GM18498 (cell line): ENCODE results near the gene CSTF2T.

Experiments used
- ATAC-seq: cut with Tn5 transposase; IDR thresholded peaks from one replicate; pipeline ENCODE4 v1.9.1; 2021; ENCODE audit warnings: mild to moderate bottlenecking, moderate library complexity; ENCODE audit not compliant: unreplicated experiment

Gene CSTF2T

GRCh38 chr10:51699475-51700227, at the start of gene CSTF2T:
TSS of gene CSTF2T (minus strand) at chr10:51699595. CDS start at chr10:51699549, 46 bp downstream.
- ATAC-seq = peak; percentile 94

GRCh38 chr10:51748959-51749358, 49.6 kb upstream of the CSTF2T start:
- no peak for ATAC-seq

GRCh38 chr10:51747216-51747615, 47.8 kb upstream of the CSTF2T start:
- no peak for ATAC-seq

- no peak for ATAC-seq
Measured at GRCh38 chr10:51745397-51745796, 46.0 kb upstream of the CSTF2T start.

DNA sequence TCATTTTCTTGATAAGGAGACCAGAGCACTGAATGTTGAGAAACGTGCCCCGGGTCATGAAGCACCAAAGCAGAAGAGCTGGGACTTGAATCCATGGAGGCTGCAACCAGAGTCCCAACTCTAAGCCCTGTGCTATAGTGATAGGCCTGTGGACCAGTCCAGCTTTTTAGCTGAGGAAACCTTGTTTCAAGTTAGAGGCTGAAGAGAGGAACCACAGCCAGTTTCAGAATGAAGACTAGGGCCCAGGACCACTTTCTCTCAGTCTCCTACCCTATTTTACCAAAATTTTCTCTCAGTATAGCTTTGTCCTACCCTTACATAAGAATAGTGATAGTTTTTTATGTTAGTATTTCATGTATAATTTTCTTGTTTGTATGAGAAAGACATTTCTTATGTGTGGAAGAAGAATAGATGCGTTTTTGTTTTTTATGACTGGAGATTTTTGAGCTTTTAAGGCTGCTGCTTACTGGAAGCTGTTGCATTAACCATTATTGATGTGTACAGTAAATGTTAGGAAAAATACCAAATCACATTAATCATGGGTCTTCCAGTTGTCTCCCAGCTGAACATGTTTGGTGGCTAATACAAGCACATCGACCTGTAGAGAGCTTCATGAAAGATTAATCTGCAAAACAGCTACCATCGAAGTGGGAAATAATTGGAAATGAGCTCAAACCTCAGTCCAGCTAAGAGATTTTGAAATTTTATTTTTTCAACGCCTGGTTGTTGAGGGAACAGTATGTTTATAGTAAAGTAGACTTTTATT, 45.0 kb upstream of the CSTF2T start:
- ATAC-seq = peak; percentile 51

GRCh38 chr10:51743146-51743545, 43.8 kb upstream of the CSTF2T start:
- peak; percentile 92 for ATAC-seq

DNA sequence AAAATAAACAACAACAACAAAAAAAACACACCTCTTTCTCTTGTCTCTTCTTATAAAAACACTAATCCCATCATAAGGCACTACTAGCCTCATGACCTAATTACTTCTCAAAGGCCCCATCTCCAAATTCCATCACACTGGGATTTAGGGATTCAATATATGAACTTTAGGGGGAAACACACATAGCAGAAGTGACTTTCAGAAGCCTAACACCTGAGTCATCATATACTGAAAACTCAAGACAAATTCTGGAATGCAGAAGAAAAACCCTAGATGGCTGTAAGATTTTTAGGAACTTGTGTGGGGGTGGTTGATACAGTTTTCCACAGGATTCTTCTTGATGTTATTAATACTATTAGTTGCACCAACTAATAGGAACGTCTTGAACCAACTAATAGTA, 33.7 kb upstream of the CSTF2T start:
- no peak for ATAC-seq

- ATAC-seq = no peak
Measured at GRCh38 chr10:51729822-51730555, 30.6 kb upstream of the CSTF2T start.

GRCh38 chr10:51724038-51724437, 24.6 kb upstream of the CSTF2T start:
- no peak for ATAC-seq

- ATAC-seq = no peak
Measured at GRCh38 chr10:51718804-51719291, 19.5 kb upstream of the CSTF2T start.

DNA sequence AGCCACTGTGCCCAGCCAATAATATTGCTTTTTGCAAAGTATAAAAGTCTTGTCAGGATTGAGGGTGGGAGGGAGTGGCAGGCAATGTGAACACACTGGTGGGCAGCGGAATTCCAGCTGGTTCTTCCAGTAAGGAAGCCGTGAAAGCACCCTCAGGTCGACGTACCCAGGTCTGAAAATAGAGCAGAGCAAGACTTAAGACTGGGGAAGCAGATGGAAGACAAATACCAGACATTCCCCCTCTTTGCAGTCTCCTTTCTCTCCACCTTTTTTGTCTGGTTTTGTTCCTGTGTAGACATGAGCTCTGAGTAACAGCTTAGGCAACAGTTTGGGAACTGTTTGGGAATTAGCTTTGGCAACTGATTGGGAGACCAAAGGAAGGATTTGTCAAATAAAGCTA, 17.6 kb upstream of the CSTF2T start:
- ATAC-seq = no peak

DNA sequence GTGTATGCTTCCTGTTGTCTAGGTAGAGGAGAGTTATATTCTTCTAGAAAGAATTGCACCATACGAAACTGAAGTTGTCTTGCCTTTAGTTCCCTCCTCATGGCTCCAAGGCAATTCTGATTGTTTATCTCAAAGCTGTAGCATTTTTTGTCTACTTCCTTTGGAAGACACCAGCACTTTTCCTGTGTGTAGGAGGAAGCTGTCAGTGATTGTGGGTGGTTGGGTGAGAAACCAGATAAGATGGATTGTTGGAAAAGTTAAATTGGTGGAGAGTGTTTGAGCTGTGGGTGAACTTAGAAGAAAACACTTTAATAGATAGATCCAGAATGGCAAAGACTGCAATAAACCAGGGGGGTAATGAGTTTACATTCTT, 12.1 kb upstream of the CSTF2T start:
- no peak for ATAC-seq

DNA sequence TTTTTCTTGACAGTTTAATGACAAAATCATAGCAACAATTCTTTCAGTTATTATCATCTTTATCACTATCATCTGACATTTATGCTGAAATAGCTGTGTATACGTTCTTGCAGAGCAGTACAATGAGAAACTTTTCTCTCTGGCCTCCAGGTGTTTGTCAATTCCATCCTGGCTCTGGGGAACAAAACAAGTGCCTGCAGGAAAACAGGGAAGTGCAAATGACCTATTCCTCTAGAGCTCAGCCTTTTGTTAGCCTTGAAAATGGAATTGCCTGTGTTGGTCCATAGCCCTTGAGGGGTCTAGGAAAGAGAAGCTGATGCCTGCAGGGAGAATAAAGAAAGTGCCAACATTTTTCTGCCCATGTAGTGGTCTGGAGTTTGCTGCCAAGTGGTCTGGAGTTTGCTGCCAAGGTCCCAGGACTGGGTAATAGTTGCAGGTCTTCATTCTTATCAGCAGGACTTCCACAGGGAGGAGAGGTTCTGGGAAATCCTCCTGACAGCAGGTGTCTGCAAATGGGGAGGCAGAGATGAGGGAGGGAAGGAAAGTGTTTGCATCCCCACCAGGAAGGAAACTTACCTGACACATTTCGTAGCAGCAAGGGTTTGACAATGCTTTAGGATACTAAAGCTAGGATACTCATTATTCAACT, 10.1 kb upstream of the CSTF2T start:
- no peak for ATAC-seq

DNA sequence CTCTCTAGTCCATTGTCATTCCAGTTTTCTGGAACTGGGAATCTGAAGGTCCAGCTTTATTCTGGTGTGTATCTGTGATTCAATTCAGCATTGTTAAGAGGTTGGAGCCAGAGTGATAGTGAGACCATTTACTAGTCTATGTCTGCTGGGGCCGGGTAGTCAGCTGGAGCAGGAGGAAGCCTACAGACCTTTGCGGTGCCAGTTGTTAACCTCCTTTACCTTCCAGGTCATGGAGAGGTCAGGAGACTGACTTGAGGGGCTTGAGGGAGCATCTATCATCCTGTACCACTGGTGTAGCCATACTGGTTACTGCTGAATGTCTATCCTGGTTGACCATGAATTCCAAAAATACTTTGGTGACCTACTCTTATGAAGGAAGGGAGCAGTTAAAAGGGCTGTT, 9.2 kb upstream of the CSTF2T start:
- no peak for ATAC-seq

- no peak for ATAC-seq
Measured at GRCh38 chr10:51707821-51708424, 8.5 kb upstream of the CSTF2T start.

DNA sequence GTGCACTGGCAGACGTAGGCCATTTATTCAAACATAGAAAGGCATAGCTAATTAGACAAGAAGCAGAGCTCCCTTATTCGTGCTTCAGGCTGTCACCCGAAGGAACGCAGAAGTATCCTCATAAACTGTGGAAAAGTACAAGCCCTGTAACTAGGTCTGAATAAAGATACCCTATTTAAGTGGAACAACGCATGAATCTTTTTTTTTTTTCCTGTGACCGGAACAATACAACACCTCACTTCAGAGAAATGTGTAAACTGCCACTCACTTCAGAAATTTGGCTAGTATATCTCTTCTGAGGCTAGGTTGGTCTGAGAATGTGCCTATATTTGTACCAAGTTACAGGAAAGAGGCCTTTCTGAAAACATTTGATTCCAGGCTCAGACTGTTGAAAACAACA, 8.0 kb upstream of the CSTF2T start:
- no peak for ATAC-seq

- no peak for ATAC-seq
Measured at GRCh38 chr10:51706225-51706624, 6.8 kb upstream of the CSTF2T start.

DNA sequence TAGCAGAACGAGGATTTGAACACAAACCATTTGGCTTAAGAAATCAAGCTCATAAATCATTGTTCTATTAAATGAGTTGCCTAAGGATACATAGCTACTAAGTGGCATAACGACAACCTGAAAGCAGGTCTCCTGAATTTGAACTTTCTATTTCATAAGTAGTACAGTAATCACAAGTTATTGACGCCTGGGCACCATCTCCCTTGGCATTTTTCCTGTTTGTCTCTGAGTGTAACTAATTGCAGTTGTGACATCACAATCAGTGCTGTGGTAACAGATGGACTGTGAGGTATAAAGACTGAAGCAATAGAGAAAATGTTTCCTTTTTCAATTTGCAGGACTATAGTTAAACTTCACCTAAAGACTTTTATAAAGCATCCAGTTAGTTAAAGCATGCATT, 6.4 kb upstream of the CSTF2T start:
- ATAC-seq = no peak

- no peak for ATAC-seq
Measured at GRCh38 chr10:51700228-51700817, 928 bp upstream of the CSTF2T start.

DNA sequence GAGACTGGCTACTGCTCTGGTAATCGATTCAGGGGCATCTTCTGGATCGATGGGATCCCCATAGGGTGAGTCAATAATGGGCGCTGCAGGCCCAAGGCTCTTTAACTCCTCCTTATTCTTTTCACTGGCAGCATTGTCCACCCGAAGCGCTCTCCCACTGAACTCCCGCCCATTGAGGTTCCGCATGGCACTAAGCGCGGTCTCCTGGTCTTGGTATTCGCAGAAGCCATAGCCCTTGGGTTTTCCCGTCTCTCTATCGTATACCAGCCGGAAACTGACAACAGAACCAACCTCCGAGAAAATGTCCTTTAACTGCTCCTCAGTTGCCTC, 285 bp downstream of the CSTF2T start:
- peak; percentile 41 for ATAC-seq
